ENCODE data around the gene ZNF780A.

ZNF780A gene

GRCh38 chr19:40080289-40080688 lies 10.5 kb downstream of the ZNF780A start:
- DNase-seq (no peak), ATAC-seq (ENCODE audit: insufficient read depth, low read depth) (no peak)
- TF ChIP-seq CTCF (IDR thresholded peaks at IDR 0.05; ENCODE audit: borderline replicate concordance, extremely low read depth, low read length, poor library complexity, severe bottlenecking) (no peak), EZH2 (IDR thresholded peaks at IDR 0.05; ENCODE audit: borderline replicate concordance, low read depth, low read length, severe bottlenecking) (no peak)
- Histone ChIP-seq H4K20me1 (ENCODE audit: insufficient read depth, low read length) (no peaks in the 10 kb centered on the region), H3K27me3 (ENCODE audit: insufficient read depth, low read length, poor library complexity) (no peaks in the 10 kb centered on the region), H3K4me1 (ENCODE audit: insufficient read depth, low read length) (no peaks in the 10 kb centered on the region), H3K4me3 (ENCODE audit: low read depth in 1 of 2, low read length in 2 of 2) (no peak overlapping the region), H3K27ac (ENCODE audit: low read length) (no peak overlapping the region), H2AFZ (ENCODE audit: low read depth, low read length) (no peak overlapping the region), H3K4me2 (ENCODE audit: insufficient read depth, low read length) (no peak overlapping the region), H3K36me3 (ENCODE audit: insufficient read depth, low read length) (peaks cover 95% of the 10 kb centered on the region), H3K9ac (ENCODE audit: low read depth, low read length) (no peak overlapping the region), H3K9me3 (ENCODE audit: insufficient read depth, low read length, severe bottlenecking) (peaks cover 27% of the 10 kb centered on the region), H3K79me2 (ENCODE audit: insufficient read depth, low read length) (peaks cover 6% of the 10 kb centered on the region)

GRCh38 chr19:40078377-40078776 lies 12.4 kb downstream of the ZNF780A start:
- H3K9me3 ChIP-seq (ENCODE audit: insufficient read depth, low read length, severe bottlenecking): peaks cover 29% of the 10 kb centered on the region
- DNase-seq: no peak

GRCh38 chr19:40070058-40070457 lies 20.7 kb downstream of the ZNF780A start:
- no peaks in the 10 kb centered on the region for H3K4me1 ChIP-seq (ENCODE audit: insufficient read depth, low read length)
- H3K27ac ChIP-seq (ENCODE audit: low read length): no peak overlapping the region
- H3K4me2 ChIP-seq (ENCODE audit: insufficient read depth, low read length): no peak overlapping the region
- H3K79me2 ChIP-seq (ENCODE audit: insufficient read depth, low read length): no peaks in the 10 kb centered on the region
- DNase-seq (no peak), ATAC-seq (ENCODE audit: insufficient read depth, low read depth) (no peak)
- no peaks in the 10 kb centered on the region for H4K20me1 ChIP-seq (ENCODE audit: insufficient read depth, low read length)
- peaks cover 7% of the 10 kb centered on the region for H3K9me3 ChIP-seq (ENCODE audit: insufficient read depth, low read length, severe bottlenecking)
- TF ChIP-seq EZH2 (IDR thresholded peaks at IDR 0.05; ENCODE audit: borderline replicate concordance, low read depth, low read length, severe bottlenecking) (no peak), CTCF (IDR thresholded peaks at IDR 0.05; ENCODE audit: borderline replicate concordance, extremely low read depth, low read length, poor library complexity, severe bottlenecking) (no peak)
- no peak overlapping the region for H2AFZ ChIP-seq (ENCODE audit: low read depth, low read length)
- H3K4me3 ChIP-seq (ENCODE audit: low read depth in 1 of 2, low read length in 2 of 2): no peak overlapping the region
- peaks cover 23% of the 10 kb centered on the region for H3K36me3 ChIP-seq (ENCODE audit: insufficient read depth, low read length)
- H3K9ac ChIP-seq (ENCODE audit: low read depth, low read length): no peak overlapping the region
- H3K27me3 ChIP-seq (ENCODE audit: insufficient read depth, low read length, poor library complexity): no peaks in the 10 kb centered on the region

More at GRCh38 chr19:40078377-40078776, 12.4 kb downstream of the ZNF780A start:
- H3K4me3 ChIP-seq (ENCODE audit: low read depth in 1 of 2, low read length in 2 of 2): no peak overlapping the region
- no peaks in the 10 kb centered on the region for H3K79me2 ChIP-seq (ENCODE audit: insufficient read depth, low read length)
- H3K27ac ChIP-seq (ENCODE audit: low read length): no peak overlapping the region
- no peak overlapping the region for H2AFZ ChIP-seq (ENCODE audit: low read depth, low read length)
- H3K36me3 ChIP-seq (ENCODE audit: insufficient read depth, low read length): peaks cover 98% of the 10 kb centered on the region
- TF ChIP-seq EZH2 (IDR thresholded peaks at IDR 0.05; ENCODE audit: borderline replicate concordance, low read depth, low read length, severe bottlenecking) (no peak), CTCF (IDR thresholded peaks at IDR 0.05; ENCODE audit: borderline replicate concordance, extremely low read depth, low read length, poor library complexity, severe bottlenecking) (no peak)
- no peak for ATAC-seq (ENCODE audit: insufficient read depth, low read depth)
- no peak overlapping the region for H3K4me2 ChIP-seq (ENCODE audit: insufficient read depth, low read length)
- no peaks in the 10 kb centered on the region for H4K20me1 ChIP-seq (ENCODE audit: insufficient read depth, low read length)
- H3K9ac ChIP-seq (ENCODE audit: low read depth, low read length): no peak overlapping the region
- H3K4me1 ChIP-seq (ENCODE audit: insufficient read depth, low read length): no peaks in the 10 kb centered on the region
- no peaks in the 10 kb centered on the region for H3K27me3 ChIP-seq (ENCODE audit: insufficient read depth, low read length, poor library complexity)

- Histone ChIP-seq H3K27me3 (ENCODE audit: insufficient read depth, low read length, poor library complexity) (no peaks in the 10 kb centered on the region), H3K79me2 (ENCODE audit: insufficient read depth, low read length) (peaks cover 20% of the 10 kb centered on the region), H3K4me1 (ENCODE audit: insufficient read depth, low read length) (peaks cover 21% of the 10 kb centered on the region), H3K4me3 (ENCODE audit: low read depth in 1 of 2, low read length in 2 of 2) (no peak overlapping the region), H3K4me2 (ENCODE audit: insufficient read depth, low read length) (no peak overlapping the region), H2AFZ (ENCODE audit: low read depth, low read length) (no peak overlapping the region), H3K9ac (ENCODE audit: low read depth, low read length) (no peak overlapping the region), H3K9me3 (ENCODE audit: insufficient read depth, low read length, severe bottlenecking) (peaks cover 15% of the 10 kb centered on the region), H3K36me3 (ENCODE audit: insufficient read depth, low read length) (no peaks in the 10 kb centered on the region; the same call in 1 of the 2 replicates), H3K27ac (ENCODE audit: low read length) (no peak overlapping the region), H4K20me1 (ENCODE audit: insufficient read depth, low read length) (no peaks in the 10 kb centered on the region)
- DNase-seq (no peak), ATAC-seq (ENCODE audit: insufficient read depth, low read depth) (no peak)
- no peak for TF ChIP-seq CTCF (IDR thresholded peaks at IDR 0.05; ENCODE audit: borderline replicate concordance, extremely low read depth, low read length, poor library complexity, severe bottlenecking)
- TF ChIP-seq EZH2 (IDR thresholded peaks at IDR 0.05; ENCODE audit: borderline replicate concordance, low read depth, low read length, severe bottlenecking): no peak
Observed at GRCh38 chr19:40059624-40060023, 31.1 kb downstream of the ZNF780A start.
